Measurements from ENCODE around the gene AIFM3. TPM values are rescaled to one million over a fixed set of nuclear protein-coding genes. Genes with fewer than 3 reads are reported as not detected.
"Not testable (repeated sequence)": the region's sequence is repeated elsewhere in the genome, so short reads cannot be mapped to it uniquely, and the experiment has no call there.

Gene AIFM3
- total RNA-seq, 2 donors from 2014 or later = 126 to 184 TPM

- DNase-seq (no peak), ATAC-seq (no peak)
- intact Hi-C loops (cut with DNase I, micrococcal nuclease) = no loop called here
Measured at GRCh38 chr22:20968281-20968977, 1.4 kb downstream of the AIFM3 start.

- intact Hi-C loops (cut with DNase I, micrococcal nuclease) = no loop called here
Measured at GRCh38 chr22:20970939-20971657, 4.0 kb downstream of the AIFM3 start.

GRCh38 chr22:20972014-20972694, 5.1 kb downstream of the AIFM3 start:
- DNase-seq; intact Hi-C loops (cut with DNase I, micrococcal nuclease); ATAC-seq: not testable (repeated sequence)

More at GRCh38 chr22:20970939-20971657, 4.0 kb downstream of the AIFM3 start:
- DNase-seq (no peak), ATAC-seq (no peak)

GRCh38 chr22:20972933-20973577, 6.0 kb downstream of the AIFM3 start:
- ATAC-seq (no peak), DNase-seq (no peak)
- intact Hi-C loops (cut with DNase I, micrococcal nuclease) = no loop called here

GRCh38 chr22:20973634-20974286, 6.7 kb downstream of the AIFM3 start:
- ATAC-seq (no peak), DNase-seq (no peak)

GRCh38 chr22:20974336-20974955, 7.4 kb downstream of the AIFM3 start:
- DNase-seq (no peak), ATAC-seq (no peak)
- intact Hi-C loops (cut with DNase I, micrococcal nuclease) = no loop called here

More at GRCh38 chr22:20973634-20974286, 6.7 kb downstream of the AIFM3 start:
- intact Hi-C loops (cut with DNase I, micrococcal nuclease) = no loop called here

- no peak for DNase-seq
- ATAC-seq = no peak
- intact Hi-C loops (cut with DNase I, micrococcal nuclease) = no loop called here
Measured at GRCh38 chr22:20975541-20976290, 8.7 kb downstream of the AIFM3 start.

GRCh38 chr22:20976291-20976877, 9.3 kb downstream of the AIFM3 start:
- DNase-seq = no peak
- no peak for ATAC-seq
- intact Hi-C loops (cut with DNase I, micrococcal nuclease) = no loop called here

- DNase-seq = no peak
- intact Hi-C loops (cut with DNase I, micrococcal nuclease) = no loop called here
- ATAC-seq = no peak
Measured at GRCh38 chr22:20977019-20977418, 10.0 kb downstream of the AIFM3 start.

GRCh38 chr22:20977516-20978170, 10.6 kb downstream of the AIFM3 start:
- ATAC-seq = no peak
- intact Hi-C loops (cut with DNase I, micrococcal nuclease) = no loop called here
- no peak for DNase-seq

- ATAC-seq (no peak), DNase-seq (no peak)
- intact Hi-C loops (cut with DNase I, micrococcal nuclease) = no loop called here
Measured at GRCh38 chr22:20978419-20978818, 11.4 kb downstream of the AIFM3 start.

GRCh38 chr22:20979243-20979809, 12.3 kb downstream of the AIFM3 start:
- intact Hi-C loops (cut with DNase I, micrococcal nuclease) = no loop called here
- DNase-seq (peak; percentile 88 to 94), ATAC-seq (peak; percentile 64)

GRCh38 chr22:20979940-20980453, 12.9 kb downstream of the AIFM3 start:
- DNase-seq (no peak), ATAC-seq (peak; percentile 3)
- intact Hi-C loops (cut with DNase I, micrococcal nuclease) = no loop called here

GRCh38 chr22:20980523-20980922, 13.5 kb downstream of the AIFM3 start:
- DNase-seq (no peak), ATAC-seq (no peak)
- intact Hi-C loops (cut with DNase I, micrococcal nuclease) = no loop called here

- DNase-seq (no peak), ATAC-seq (no peak)
- intact Hi-C loops (cut with DNase I, micrococcal nuclease) = no loop called here
Measured at GRCh38 chr22:20980938-20981722, 14.1 kb downstream of the AIFM3 start.
